Measurements from ENCODE around the gene LYRM7.

DNA sequence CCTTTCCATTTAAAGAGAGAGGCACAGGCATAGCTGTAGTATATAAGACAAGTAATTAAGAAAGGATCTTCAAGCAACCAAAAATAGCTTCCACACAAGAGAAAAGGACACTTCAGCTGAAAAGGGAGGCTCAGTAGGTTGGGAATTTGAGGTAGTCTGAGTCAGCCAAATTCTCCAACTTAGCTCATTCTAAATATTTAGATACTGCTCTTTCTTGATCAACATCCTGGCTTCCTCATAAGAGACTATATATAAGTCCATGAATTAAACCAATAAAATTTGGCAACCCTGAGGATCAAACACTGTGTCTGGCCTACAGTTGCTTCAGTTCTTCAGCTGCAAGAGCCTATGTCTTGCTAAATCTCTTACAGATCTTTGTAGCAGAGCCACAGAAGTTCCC, 23.5 kb upstream of the LYRM7 start:
- no peak for TF ChIP-seq EZH2phosphoT487 (IDR thresholded peaks at IDR 0.05; ENCODE audit: borderline replicate concordance)
- TF ChIP-seq, protein P1, sequence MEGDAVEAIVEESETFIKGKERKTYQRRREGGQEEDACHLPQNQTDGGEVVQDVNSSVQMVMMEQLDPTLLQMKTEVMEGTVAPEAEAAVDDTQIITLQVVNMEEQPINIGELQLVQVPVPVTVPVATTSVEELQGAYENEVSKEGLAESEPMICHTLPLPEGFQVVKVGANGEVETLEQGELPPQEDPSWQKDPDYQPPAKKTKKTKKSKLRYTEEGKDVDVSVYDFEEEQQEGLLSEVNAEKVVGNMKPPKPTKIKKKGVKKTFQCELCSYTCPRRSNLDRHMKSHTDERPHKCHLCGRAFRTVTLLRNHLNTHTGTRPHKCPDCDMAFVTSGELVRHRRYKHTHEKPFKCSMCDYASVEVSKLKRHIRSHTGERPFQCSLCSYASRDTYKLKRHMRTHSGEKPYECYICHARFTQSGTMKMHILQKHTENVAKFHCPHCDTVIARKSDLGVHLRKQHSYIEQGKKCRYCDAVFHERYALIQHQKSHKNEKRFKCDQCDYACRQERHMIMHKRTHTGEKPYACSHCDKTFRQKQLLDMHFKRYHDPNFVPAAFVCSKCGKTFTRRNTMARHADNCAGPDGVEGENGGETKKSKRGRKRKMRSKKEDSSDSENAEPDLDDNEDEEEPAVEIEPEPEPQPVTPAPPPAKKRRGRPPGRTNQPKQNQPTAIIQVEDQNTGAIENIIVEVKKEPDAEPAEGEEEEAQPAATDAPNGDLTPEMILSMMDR (conservative IDR thresholded peaks at IDR 0.05; ENCODE audit: low read length): no peak

All from Loucy (cell line).